ENCODE data around the gene DYNLL1.

GRCh38 chr12:120490325-120490724 lies 5.6 kb upstream of the DYNLL1 start:
- TF ChIP-seq POLR2AphosphoS5 (IDR thresholded peaks at IDR 0.05), result no peak
- no peak for TF ChIP-seq CTCF (IDR thresholded peaks at IDR 0.05)
- no peak for TF ChIP-seq POLR2A (IDR thresholded peaks at IDR 0.05)
- no peak for TF ChIP-seq EP300 (IDR thresholded peaks at IDR 0.05)
